Mucosa of rectum (tissue), 2 donors: ENCODE results near the gene RBM44.
A peak's percentile ranks its signal among the peaks of the same experiment; 100 is the strongest.

Source experiments
- H3K27ac ChIP-seq, 2 donors: one replicate each; pipeline ENCODE4 v1.7.0; 2013; ENCODE audit warnings: inconsistent platforms in 2 of 2, low read depth in 2 of 2, low read length in 2 of 2
- H3K27me3 ChIP-seq, 2 donors: one replicate each; pipeline ENCODE4 v1.7.0; 2013; ENCODE audit warnings: low read length in 2 of 2; ENCODE audit not compliant: control insufficient read depth in 2 of 2, insufficient read depth in 2 of 2
- H3K36me3 ChIP-seq, 2 donors: one replicate each; pipeline ENCODE4 v1.7.0; 2013; ENCODE audit warnings: low read length in 2 of 2; ENCODE audit not compliant: control insufficient read depth in 2 of 2, insufficient read depth in 2 of 2
- H3K4me1 ChIP-seq, 2 donors: one replicate each; pipeline ENCODE4 v1.7.0; 2013; ENCODE audit warnings: low read length in 2 of 2, mild to moderate bottlenecking in 1 of 2; ENCODE audit not compliant: control insufficient read depth in 2 of 2, insufficient read depth in 2 of 2
- H3K4me3 ChIP-seq, 2 donors: one replicate each; pipeline ENCODE4 v1.7.0; 2013; ENCODE audit warnings: low read length in 2 of 2
- H3K9ac ChIP-seq, 2 donors: one replicate each; pipeline ENCODE4 v1.7.0; 2013; ENCODE audit warnings: low read length in 2 of 2, low read depth in 1 of 2, mild to moderate bottlenecking in 1 of 2
- H3K9me3 ChIP-seq, 2 donors: one replicate each; pipeline ENCODE4 v1.7.0; 2013; ENCODE audit warnings: low read length in 2 of 2; ENCODE audit not compliant: control insufficient read depth in 2 of 2
- donor health status: healthy.
- donor health status: Normal muscosa, but diverticular disease.

RBM44 gene

DNA sequence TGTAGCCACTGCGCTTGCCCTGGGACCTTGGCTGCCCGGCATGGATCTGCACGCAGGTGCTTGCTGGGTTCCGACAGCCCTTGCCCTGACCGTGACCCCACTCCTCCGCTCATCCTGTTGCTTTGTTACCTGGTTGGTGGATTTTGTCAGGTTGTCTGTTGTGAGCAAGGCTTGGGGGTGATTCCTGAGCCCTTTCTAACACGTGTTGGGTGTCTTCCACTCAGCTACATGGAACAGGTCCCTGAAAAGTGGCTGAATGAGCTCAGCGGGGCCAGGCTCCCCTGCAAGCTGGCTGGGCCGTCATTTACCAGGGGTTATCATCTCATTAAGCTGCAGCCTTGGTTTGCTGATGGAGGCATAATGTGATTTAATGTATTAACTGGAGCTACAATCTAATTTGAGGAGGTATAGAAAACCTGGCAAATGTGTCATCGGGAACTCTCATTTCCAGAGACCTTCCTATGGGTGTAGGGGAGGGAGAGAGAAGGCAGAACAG lies 85.4 kb downstream of the RBM44 start:
- Histone ChIP-seq H3K36me3 (no peaks in the 10 kb centered on the region), H3K4me1 (no peaks in the 10 kb centered on the region), H3K27ac (peak overlapping the region in 1 of 2 donors; percentile 9), H3K9ac (no peak overlapping the region), H3K4me3 (no peak overlapping the region), H3K9me3 (no peaks in the 10 kb centered on the region), H3K27me3 (no peaks in the 10 kb centered on the region)

DNA sequence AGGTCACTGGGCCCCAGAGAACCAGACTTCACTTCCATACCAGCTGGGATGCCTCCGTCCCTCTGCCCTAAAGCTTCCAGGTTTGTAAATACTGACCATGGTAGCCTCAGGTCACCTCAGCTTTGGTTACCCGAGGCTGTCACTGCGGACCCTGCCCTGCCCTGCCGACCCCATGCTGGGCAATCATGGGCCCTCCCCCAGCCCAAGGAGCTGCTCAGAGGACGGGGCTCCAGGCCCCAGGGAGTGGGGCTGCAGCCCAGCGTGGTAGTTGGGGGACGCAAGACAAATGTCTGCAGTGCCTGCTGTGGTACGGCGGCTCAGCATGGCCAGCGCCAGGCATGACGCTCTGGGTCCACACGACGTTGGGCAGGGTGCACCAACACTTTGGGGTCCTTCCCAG lies 86.1 kb downstream of the RBM44 start:
- Histone ChIP-seq H3K36me3 (no peaks in the 10 kb centered on the region), H3K9me3 (no peaks in the 10 kb centered on the region), H3K27me3 (no peaks in the 10 kb centered on the region), H3K4me3 (no peak overlapping the region), H3K9ac (no peak overlapping the region), H3K27ac (peak overlapping the region in 1 of 2 donors; percentile 9), H3K4me1 (no peaks in the 10 kb centered on the region)

DNA sequence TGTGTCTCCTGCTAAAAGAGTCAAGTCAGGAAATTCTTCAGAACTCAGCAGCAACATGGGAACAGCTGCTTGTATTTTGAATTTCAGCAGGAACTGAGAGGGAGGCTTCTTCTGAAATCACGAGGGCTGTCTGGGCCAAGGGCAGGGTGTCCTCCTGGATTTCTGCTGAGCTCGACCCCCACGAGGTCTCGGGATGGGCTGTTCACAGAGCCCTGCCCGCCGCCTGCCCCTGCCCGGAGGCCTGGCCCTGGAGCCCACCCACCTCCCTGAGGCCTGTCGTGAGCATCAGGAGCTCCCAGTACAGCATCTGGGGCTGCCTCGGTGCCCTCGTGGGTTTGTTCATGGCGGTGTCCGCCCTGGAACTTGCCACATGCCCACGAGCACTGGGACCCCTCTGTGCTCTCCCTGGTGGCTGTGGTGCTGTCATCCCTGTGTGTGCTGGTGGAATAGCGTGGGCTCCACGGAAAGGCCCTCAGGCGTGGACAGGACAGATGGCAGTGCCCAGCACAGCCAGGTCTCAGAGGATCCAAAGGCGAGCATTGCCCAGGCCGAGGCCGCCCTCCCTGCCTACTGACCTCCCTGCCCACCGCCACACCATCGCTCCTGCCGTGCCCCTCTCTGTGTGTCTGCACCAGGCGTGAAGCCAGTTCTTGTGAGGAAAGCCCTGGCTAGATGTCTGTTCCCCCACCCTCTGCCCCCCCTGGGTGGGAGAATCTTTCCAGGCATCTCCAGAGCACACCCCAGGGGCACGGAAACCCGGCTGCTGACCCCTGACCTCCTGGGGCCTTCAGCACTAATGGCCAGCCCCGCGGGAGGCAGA lies 86.7 kb downstream of the RBM44 start:
- no peak overlapping the region for H3K9ac ChIP-seq
- H3K9me3 ChIP-seq = no peaks in the 10 kb centered on the region
- H3K4me1 ChIP-seq = no peaks in the 10 kb centered on the region
- peak overlapping the region in 1 of 2 donors; percentile 52 for H3K27ac ChIP-seq
- no peaks in the 10 kb centered on the region for H3K36me3 ChIP-seq
- H3K27me3 ChIP-seq = no peaks in the 10 kb centered on the region
- no peak overlapping the region for H3K4me3 ChIP-seq

DNA sequence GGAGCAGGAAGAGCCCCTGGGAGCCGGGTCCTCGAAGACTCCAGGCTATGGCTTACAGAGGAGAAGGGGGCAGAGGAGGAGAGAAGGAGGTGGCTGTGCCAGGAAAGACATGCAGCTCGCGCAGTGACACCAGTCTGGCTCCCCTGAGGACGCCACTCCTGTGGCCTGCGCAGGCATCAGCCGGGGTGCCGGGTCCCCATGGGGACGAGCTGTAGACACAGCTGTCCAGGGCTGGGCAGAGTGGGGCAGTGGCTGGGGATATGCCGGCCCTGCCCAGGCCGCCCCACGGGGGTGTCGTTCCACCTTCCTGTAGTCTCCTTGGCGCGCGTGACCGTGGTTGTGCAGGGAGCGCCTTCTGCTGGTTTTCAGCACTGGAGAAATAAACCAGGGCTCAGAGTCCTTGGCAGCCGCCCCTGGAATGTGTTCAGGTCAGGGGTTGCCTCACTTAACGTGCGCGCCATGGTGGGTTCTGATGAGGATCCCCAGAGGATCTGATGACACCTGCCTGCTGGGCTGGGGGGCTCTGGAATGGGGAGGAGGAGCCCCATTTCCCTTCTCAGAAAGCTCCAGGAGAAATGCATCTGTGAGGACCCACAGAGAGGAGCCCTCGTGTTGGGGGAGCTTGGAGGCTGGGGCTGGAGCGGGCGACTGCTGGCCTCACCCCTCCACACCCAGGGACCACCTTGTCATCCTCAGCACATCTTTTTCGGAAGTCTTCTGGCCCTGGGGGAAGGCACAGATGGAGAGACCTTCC lies 87.5 kb downstream of the RBM44 start:
- Histone ChIP-seq H3K27me3 (no peaks in the 10 kb centered on the region), H3K36me3 (no peaks in the 10 kb centered on the region), H3K4me3 (no peak overlapping the region), H3K4me1 (no peaks in the 10 kb centered on the region), H3K27ac (peak overlapping the region; percentile 42 to 56), H3K9me3 (no peaks in the 10 kb centered on the region), H3K9ac (no peak overlapping the region)

DNA sequence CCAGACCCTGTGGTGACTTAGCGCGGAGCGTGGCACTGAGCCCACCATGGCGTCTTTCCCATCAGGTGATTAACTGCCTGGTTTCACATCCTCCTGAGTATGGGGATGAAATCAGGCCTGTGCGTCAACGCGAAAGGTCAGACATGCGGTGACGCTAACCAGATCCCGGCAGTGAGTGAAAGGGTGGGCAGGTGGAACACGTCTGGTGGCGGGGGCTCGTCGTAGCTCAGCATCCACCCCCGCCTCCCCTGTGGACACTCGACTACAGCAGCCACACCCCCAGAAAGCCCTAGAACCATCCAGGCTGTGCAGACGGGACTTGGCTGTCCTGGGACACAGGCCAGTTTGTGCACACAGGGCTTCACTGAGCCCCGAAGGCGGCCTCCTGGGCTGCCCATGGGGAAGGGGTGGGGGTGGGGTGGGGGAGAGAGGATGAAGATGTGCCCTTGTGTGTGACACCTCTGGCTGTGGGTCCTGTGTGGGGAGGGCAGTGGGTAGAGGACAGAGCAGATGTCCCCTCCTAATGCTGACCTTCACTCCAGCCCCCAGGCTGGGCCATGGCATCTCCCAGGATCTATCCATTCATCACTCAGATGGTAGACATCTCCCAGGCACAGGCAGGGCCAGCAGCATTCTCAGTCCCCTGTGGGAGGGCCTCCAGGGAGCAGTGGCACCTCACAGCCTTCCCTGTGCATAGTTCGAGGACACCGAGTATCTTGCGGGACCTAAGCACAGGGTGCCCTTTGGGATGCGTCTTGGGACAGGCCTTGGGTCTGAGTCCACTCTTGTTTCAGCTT lies 88.3 kb downstream of the RBM44 start:
- Histone ChIP-seq H3K36me3 (no peaks in the 10 kb centered on the region), H3K27me3 (no peaks in the 10 kb centered on the region), H3K9me3 (no peaks in the 10 kb centered on the region), H3K27ac (peak overlapping the region; percentile 22 to 58), H3K4me1 (no peaks in the 10 kb centered on the region), H3K9ac (no peak overlapping the region), H3K4me3 (no peak overlapping the region)

DNA sequence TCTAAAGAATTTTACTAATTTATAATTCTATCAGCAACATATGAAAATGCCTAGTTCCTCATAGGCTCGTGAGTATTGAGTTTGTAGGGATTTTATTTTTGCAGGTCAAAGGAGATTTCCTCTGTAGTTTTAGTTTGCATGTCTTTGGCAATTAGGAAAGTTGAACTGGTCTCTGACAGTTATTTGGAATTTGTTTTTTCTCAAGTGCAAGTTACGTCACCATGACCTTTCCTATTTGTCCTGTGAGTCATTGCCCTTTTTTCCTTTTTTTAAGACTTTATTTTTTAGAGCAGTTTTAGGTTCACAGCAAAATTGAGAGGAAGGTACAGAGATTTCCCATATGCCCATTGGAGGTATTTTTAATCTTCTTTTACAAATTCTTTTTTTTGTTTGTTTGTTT lies 89.8 kb downstream of the RBM44 start:
- no peak overlapping the region for H3K9ac ChIP-seq
- no peak overlapping the region for H3K27ac ChIP-seq
- no peaks in the 10 kb centered on the region for H3K36me3 ChIP-seq
- H3K4me1 ChIP-seq = no peaks in the 10 kb centered on the region
- H3K9me3 ChIP-seq = no peaks in the 10 kb centered on the region
- no peaks in the 10 kb centered on the region for H3K27me3 ChIP-seq
- no peak overlapping the region for H3K4me3 ChIP-seq

DNA sequence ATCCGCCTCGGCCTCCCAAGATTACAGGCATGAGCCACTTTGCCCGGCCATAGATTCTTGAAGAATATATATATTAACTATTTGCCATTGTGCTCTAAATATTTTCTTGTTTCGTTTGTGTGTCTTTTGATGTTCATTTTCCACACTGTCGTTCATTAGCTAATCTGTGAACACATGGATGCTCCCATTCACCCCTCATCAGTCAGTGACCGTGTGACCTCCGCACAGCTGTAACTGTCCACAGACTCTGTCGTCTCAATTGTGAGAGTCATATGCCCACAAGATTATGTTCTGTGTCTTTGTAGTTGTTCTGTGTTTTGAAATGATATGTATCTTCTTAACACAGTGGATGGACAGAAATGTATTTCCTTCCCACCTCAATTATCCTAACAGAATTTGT lies 90.4 kb downstream of the RBM44 start:
- H3K36me3 ChIP-seq = no peaks in the 10 kb centered on the region
- H3K27me3 ChIP-seq = no peaks in the 10 kb centered on the region
- H3K4me3 ChIP-seq = no peak overlapping the region
- H3K4me1 ChIP-seq = no peaks in the 10 kb centered on the region
- H3K9me3 ChIP-seq = no peaks in the 10 kb centered on the region
- no peak overlapping the region for H3K9ac ChIP-seq
- no peak overlapping the region for H3K27ac ChIP-seq

DNA sequence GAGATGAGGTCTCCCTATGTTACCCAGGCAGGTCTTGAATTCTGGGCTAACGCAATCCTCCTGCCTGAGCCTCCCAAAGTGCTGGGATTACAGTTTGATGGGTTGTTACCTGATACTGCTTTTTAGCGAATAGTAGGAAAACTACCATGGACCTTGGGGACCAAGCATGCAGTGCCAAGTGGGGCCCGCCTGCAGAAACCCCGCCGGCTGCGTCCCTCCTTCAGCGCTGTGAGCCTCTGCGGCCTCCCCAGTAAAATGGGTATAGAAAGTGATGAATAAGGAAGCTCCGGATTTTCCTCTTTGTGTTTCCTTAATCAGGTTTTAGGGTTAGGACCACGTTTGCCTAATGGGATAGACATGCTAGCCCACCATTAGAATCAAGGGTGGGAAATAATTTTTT lies 91.2 kb downstream of the RBM44 start:
- H3K4me3 ChIP-seq = no peak overlapping the region
- no peaks in the 10 kb centered on the region for H3K9me3 ChIP-seq
- no peaks in the 10 kb centered on the region for H3K27me3 ChIP-seq
- H3K36me3 ChIP-seq = no peaks in the 10 kb centered on the region
- no peaks in the 10 kb centered on the region for H3K4me1 ChIP-seq
- H3K9ac ChIP-seq = no peak overlapping the region
- H3K27ac ChIP-seq = no peak overlapping the region
